H1 (cell line): ENCODE measurements around the gene DNER. TPM values are rescaled to one million over a fixed set of nuclear protein-coding genes. Genes with fewer than 3 reads are reported as not detected.

Experiments
- JUND ChIP-seq: IDR thresholded peaks from 2 replicates; pipeline ENCODE4 v1.6.1; 2011; ENCODE audit warnings: mild to moderate bottlenecking, improper control_type of control experiment, low read length
- MAFK ChIP-seq: IDR thresholded peaks from 2 replicates; pipeline ENCODE4 v1.6.1; 2012; ENCODE audit warnings: low read depth, mild to moderate bottlenecking, improper control_type of control experiment, low read length
- MAX ChIP-seq: IDR thresholded peaks from 2 replicates; pipeline ENCODE4 v1.6.1; 2012; ENCODE audit warnings: inconsistent platforms
- POLR2AphosphoS5 ChIP-seq: IDR thresholded peaks from 2 replicates; pipeline ENCODE4 v1.6.1; 2011; ENCODE audit warnings: low read depth, low read length
- POU5F1 ChIP-seq: IDR thresholded peaks from 2 replicates; pipeline ENCODE4 v1.6.1; 2011; ENCODE audit warnings: low read depth, mild to moderate bottlenecking, low read length, moderate library complexity
- SIN3A ChIP-seq, 2 experiments: IDR thresholded peaks in 1 of 2; conservative IDR thresholded peaks in 1 of 2; 2 replicates each; pipeline ENCODE4 v1.6.1; 2011 to 2012; ENCODE audit warnings: low read length in 2 of 2, improper control_type of control experiment in 1 of 2, low read depth in 1 of 2, mild to moderate bottlenecking in 1 of 2
- SIRT6 ChIP-seq: IDR thresholded peaks from one replicate; pipeline ENCODE4 v1.7.1; 2012; ENCODE audit warnings: low read length, inconsistent platforms
- SRF ChIP-seq: IDR thresholded peaks from 2 replicates; pipeline ENCODE4 v1.6.1; 2011; ENCODE audit warnings: mild to moderate bottlenecking, low read depth, low read length, moderate library complexity
- TCF12 ChIP-seq: IDR thresholded peaks from 2 replicates; pipeline ENCODE4 v1.6.1; 2011; ENCODE audit warnings: low read depth, mild to moderate bottlenecking, low read length
- polyA plus RNA-seq, 7 experiments: library from polyadenylated mRNA; depleted of rRNA in 3 of 7; stranded (reverse) in 5 of 7; unstranded in 2 of 7; fragments of >200 nt in 5 of 7; fragments of 200-250 nt in 2 of 7; gene quantifications; 1 replicate in 5 of 7; 2 replicates in 1 of 7; 4 replicates in 1 of 7; pipeline versions ENCODE4 v1.2.1 to v1.2.3, GENCODE V29; 2011 to 2013; ENCODE audit warnings: missing spikeins in 2 of 7, mixed read lengths in 2 of 7
- total RNA-seq: library from RNA; stranded (reverse); fragmentation: NEBNext Ultra II Directional; extraction: Animal tissue kit (Norgen Biotek cat#: 25700); gene quantifications from 2 replicates; pipeline ENCODE4 v1.2.1, GENCODE V29; 2021
- TF ChIP-seq, protein P1 (sequence below): fragments of 300-600 bp; sonication (generic); IDR thresholded peaks from 2 replicates; pipeline ENCODE4 v1.7.1; 2012; ENCODE audit warnings: low read length, moderate library complexity, mild to moderate bottlenecking, inconsistent platforms; ENCODE audit not compliant: insufficient replicate concordance

Gene DNER
- total and polyA plus RNA-seq, 2 of the 8 experiments (the other 6 are each of a cell fraction or from before 2014, with no cell fraction given): 6.8 to 16.3 TPM

- TF ChIP-seq SIN3A (conservative IDR thresholded peaks at IDR 0.05 in 1 of 2, IDR thresholded peaks at IDR 0.05 in 1 of 2; ENCODE audit: low read depth in 1 of 2, low read length in 2 of 2) (no peak), SRF (no peak), MAX (no peak), TCF12 (no peak), POU5F1 (no peak), SIRT6 (no peak), MAFK (no peak), JUND (no peak), POLR2AphosphoS5 (no peak)
- TF ChIP-seq, protein P1, sequence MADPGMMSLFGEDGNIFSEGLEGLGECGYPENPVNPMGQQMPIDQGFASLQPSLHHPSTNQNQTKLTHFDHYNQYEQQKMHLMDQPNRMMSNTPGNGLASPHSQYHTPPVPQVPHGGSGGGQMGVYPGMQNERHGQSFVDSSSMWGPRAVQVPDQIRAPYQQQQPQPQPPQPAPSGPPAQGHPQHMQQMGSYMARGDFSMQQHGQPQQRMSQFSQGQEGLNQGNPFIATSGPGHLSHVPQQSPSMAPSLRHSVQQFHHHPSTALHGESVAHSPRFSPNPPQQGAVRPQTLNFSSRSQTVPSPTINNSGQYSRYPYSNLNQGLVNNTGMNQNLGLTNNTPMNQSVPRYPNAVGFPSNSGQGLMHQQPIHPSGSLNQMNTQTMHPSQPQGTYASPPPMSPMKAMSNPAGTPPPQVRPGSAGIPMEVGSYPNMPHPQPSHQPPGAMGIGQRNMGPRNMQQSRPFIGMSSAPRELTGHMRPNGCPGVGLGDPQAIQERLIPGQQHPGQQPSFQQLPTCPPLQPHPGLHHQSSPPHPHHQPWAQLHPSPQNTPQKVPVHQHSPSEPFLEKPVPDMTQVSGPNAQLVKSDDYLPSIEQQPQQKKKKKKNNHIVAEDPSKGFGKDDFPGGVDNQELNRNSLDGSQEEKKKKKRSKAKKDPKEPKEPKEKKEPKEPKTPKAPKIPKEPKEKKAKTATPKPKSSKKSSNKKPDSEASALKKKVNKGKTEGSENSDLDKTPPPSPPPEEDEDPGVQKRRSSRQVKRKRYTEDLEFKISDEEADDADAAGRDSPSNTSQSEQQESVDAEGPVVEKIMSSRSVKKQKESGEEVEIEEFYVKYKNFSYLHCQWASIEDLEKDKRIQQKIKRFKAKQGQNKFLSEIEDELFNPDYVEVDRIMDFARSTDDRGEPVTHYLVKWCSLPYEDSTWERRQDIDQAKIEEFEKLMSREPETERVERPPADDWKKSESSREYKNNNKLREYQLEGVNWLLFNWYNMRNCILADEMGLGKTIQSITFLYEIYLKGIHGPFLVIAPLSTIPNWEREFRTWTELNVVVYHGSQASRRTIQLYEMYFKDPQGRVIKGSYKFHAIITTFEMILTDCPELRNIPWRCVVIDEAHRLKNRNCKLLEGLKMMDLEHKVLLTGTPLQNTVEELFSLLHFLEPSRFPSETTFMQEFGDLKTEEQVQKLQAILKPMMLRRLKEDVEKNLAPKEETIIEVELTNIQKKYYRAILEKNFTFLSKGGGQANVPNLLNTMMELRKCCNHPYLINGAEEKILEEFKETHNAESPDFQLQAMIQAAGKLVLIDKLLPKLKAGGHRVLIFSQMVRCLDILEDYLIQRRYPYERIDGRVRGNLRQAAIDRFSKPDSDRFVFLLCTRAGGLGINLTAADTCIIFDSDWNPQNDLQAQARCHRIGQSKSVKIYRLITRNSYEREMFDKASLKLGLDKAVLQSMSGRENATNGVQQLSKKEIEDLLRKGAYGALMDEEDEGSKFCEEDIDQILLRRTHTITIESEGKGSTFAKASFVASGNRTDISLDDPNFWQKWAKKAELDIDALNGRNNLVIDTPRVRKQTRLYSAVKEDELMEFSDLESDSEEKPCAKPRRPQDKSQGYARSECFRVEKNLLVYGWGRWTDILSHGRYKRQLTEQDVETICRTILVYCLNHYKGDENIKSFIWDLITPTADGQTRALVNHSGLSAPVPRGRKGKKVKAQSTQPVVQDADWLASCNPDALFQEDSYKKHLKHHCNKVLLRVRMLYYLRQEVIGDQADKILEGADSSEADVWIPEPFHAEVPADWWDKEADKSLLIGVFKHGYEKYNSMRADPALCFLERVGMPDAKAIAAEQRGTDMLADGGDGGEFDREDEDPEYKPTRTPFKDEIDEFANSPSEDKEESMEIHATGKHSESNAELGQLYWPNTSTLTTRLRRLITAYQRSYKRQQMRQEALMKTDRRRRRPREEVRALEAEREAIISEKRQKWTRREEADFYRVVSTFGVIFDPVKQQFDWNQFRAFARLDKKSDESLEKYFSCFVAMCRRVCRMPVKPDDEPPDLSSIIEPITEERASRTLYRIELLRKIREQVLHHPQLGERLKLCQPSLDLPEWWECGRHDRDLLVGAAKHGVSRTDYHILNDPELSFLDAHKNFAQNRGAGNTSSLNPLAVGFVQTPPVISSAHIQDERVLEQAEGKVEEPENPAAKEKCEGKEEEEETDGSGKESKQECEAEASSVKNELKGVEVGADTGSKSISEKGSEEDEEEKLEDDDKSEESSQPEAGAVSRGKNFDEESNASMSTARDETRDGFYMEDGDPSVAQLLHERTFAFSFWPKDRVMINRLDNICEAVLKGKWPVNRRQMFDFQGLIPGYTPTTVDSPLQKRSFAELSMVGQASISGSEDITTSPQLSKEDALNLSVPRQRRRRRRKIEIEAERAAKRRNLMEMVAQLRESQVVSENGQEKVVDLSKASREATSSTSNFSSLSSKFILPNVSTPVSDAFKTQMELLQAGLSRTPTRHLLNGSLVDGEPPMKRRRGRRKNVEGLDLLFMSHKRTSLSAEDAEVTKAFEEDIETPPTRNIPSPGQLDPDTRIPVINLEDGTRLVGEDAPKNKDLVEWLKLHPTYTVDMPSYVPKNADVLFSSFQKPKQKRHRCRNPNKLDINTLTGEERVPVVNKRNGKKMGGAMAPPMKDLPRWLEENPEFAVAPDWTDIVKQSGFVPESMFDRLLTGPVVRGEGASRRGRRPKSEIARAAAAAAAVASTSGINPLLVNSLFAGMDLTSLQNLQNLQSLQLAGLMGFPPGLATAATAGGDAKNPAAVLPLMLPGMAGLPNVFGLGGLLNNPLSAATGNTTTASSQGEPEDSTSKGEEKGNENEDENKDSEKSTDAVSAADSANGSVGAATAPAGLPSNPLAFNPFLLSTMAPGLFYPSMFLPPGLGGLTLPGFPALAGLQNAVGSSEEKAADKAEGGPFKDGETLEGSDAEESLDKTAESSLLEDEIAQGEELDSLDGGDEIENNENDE: no peak
These were observed 143.1 kb downstream of the DNER start (continued) for GRCh38 chr2:229571243-229571642.
